Measurements from ENCODE around the gene FEM1A.

GRCh38 chr19:4806384-4806783 lies 14.8 kb downstream of the FEM1A start:
- TF ChIP-seq TAF1 (IDR thresholded peaks at IDR 0.05; ENCODE audit: borderline replicate concordance, low read depth, low read length): no peak
- TF ChIP-seq POLR2A (IDR thresholded peaks at IDR 0.05; ENCODE audit: low read depth, low read length): no peak
